Regular cardiac myocyte (primary cell): ENCODE measurements around the gene ZNF446. TPM values are rescaled to one million over a fixed set of nuclear protein-coding genes. Genes with fewer than 3 reads are reported as not detected.

ENCODE experiments used
- total RNA-seq: library from RNA; depleted of rRNA; stranded (reverse); fragments of >200 nt; gene quantifications from 2 replicates; pipeline ENCODE4 v1.2.3, GENCODE V29; 2014

ZNF446 gene
- 5.4 and 5.9 TPM in 2 replicates for total RNA-seq

GRCh38 chr19:58475714-58476497, at the start of gene ZNF446:
ZNF446 (plus strand) TSS chr19:58476352; CDS start chr19:58477219, 867 bp downstream.

GRCh38 chr19:58439576-58440554, 36.3 kb upstream of the ZNF446 start, which contains the start of gene ZNF132:
ZNF132 (minus strand) TSS chr19:58440153; CDS start chr19:58439821, 332 bp downstream.

GRCh38 chr19:58451358-58452101, 24.6 kb upstream of the ZNF446 start, which contains the start of gene ZNF324B:
ZNF324B (plus strand) TSS chr19:58451622; CDS start chr19:58453702, 2,080 bp downstream.

GRCh38 chr19:58466760-58467589, 9.2 kb upstream of the ZNF446 start, which contains the start of gene ZNF324:
ZNF324 (plus strand) TSS chr19:58467080; CDS start chr19:58469186, 2,106 bp downstream.

GRCh38 chr19:58511353-58512208, 35.4 kb downstream of the ZNF446 start, which contains the start of gene SLC27A5:
SLC27A5 (minus strand) TSS chr19:58511992; CDS start chr19:58511955, 37 bp downstream.

GRCh38 chr19:58519355-58520256, 43.5 kb downstream of the ZNF446 start, which contains the start of gene ZBTB45:
ZBTB45 (minus strand) TSS chr19:58519810; CDS start chr19:58517673, 2,137 bp downstream.

Other genes starting within 250 kb of the ZNF446 start
- 42.0 and 44.5 TPM in 2 replicates for gene ZNF544, start 247.4 kb upstream of the ZNF446 start, total RNA-seq
- 4.0 and 4.5 TPM in 2 replicates for gene ZNF8, start 197.4 kb upstream of the ZNF446 start, total RNA-seq
- gene ERVK3-1, start 171.0 kb upstream of the ZNF446 start, total RNA-seq = 20.6 and 38.2 TPM in 2 replicates
- gene ZSCAN22, start 149.4 kb upstream of the ZNF446 start, total RNA-seq = 2.3 and 2.7 TPM in 2 replicates
- gene A1BG, start 122.9 kb upstream of the ZNF446 start, total RNA-seq = 6.1 and 14.4 TPM in 2 replicates
- gene ZNF497, start 113.6 kb upstream of the ZNF446 start, total RNA-seq = 0.58 and 1.1 TPM in 2 replicates
- gene ZNF837, start 95.3 kb upstream of the ZNF446 start, total RNA-seq = 1.2 and 3.9 TPM in 2 replicates
- 2,110 and 2,179 TPM in 2 replicates for gene RPS5, start 89.1 kb upstream of the ZNF446 start, total RNA-seq
- gene RNF225, start 80.7 kb upstream of the ZNF446 start, total RNA-seq = 0.38 TPM in 1 of 2 replicates, not detected in the other
- 12.7 and 16.7 TPM in 2 replicates for gene ZNF584, start 67.7 kb upstream of the ZNF446 start, total RNA-seq
- gene ZNF132, start 36.2 kb upstream of the ZNF446 start, total RNA-seq = 10.4 and 12.7 TPM in 2 replicates
- 7.3 and 10.0 TPM in 2 replicates for gene ZNF324B, start 24.7 kb upstream of the ZNF446 start, total RNA-seq
- 11.8 and 16.3 TPM in 2 replicates for gene ZNF324, start 9.3 kb upstream of the ZNF446 start, total RNA-seq
- gene SLC27A5, start 35.6 kb downstream of the ZNF446 start, total RNA-seq = 2.8 and 2.9 TPM in 2 replicates
- gene ZBTB45, start 43.5 kb downstream of the ZNF446 start, total RNA-seq = 3.4 and 5.6 TPM in 2 replicates
- 171 and 383 TPM in 2 replicates for gene TRIM28, start 67.7 kb downstream of the ZNF446 start, total RNA-seq
- gene CHMP2A, start 78.8 kb downstream of the ZNF446 start, total RNA-seq = 98.7 and 136 TPM in 2 replicates
- 51.0 and 87.0 TPM in 2 replicates for gene UBE2M, start 82.3 kb downstream of the ZNF446 start, total RNA-seq
- 10.9 and 20.9 TPM in 2 replicates for gene MZF1, start 97.0 kb downstream of the ZNF446 start, total RNA-seq